Measurements from ENCODE around the gene CMYA5.

DNA sequence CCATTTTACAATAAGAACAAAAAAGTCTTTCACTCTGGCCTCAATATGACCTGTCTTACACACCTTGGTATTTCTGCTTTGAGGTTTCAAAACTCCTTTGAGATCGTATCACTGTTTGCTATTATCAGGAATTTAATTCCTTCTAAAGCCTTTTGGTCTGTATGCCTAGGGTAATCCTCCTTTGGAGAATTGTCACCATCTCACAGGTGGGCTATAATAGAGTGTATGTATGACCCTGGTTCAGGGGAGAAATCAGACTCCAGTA lies 13.7 kb downstream of the CMYA5 start:
- no peak for TF ChIP-seq GATA2 (IDR thresholded peaks at IDR 0.05; ENCODE audit: low read depth, low read length)
- no peak for TF ChIP-seq GATA3 (IDR thresholded peaks at IDR 0.05; ENCODE audit: low read depth, low read length)

All from SH-SY5Y (cell line).